Measurements from ENCODE around the gene FAM135A. TPM values are rescaled to one million over a fixed set of nuclear protein-coding genes. Genes with fewer than 3 reads are reported as not detected.

Gene FAM135A
- total and polyA plus RNA-seq, 9 of the 15 experiments (the other 6 are each of a cell fraction or from before 2014, with no cell fraction given) = 7.4 to 32.9 (median 19.2) TPM

GRCh38 chr6:70413992-70414494, 735 bp downstream of the FAM135A start (continued):
- TF ChIP-seq ZNF740 (CRISPR knock-in tag; IDR thresholded peaks at IDR 0.05) (peak; percentile 29; the same call in 1 of the 2 replicates), ZNF740 (tag; IDR thresholded peaks at IDR 0.05) (no peak), L3MBTL2 (IDR thresholded peaks at IDR 0.05) (peak; percentile 49; the same call in 1 of the 2 replicates), ZNF668 (CRISPR knock-in tag; IDR thresholded peaks at IDR 0.05) (no peak), ZNF253 (CRISPR knock-in tag; conservative IDR thresholded peaks at IDR 0.05) (no peak), HLTF (IDR thresholded peaks at IDR 0.05) (peak; percentile 64; the same call in 1 of the 2 replicates), ZBTB26 (CRISPR knock-in tag; IDR thresholded peaks at IDR 0.05) (0 out of 2 replicates have a peak, but pooled peaks have one; percentile 12), OTX1 (CRISPR knock-in tag; IDR thresholded peaks at IDR 0.05) (0 out of 2 replicates have a peak, but pooled peaks have one; percentile 4), ZKSCAN8 (CRISPR knock-in tag; IDR thresholded peaks at IDR 0.05) (no peak), ZFP1 (CRISPR knock-in tag; IDR thresholded peaks at IDR 0.05) (no peak), CSDE1 (IDR thresholded peaks at IDR 0.05) (no peak), EP400 (IDR thresholded peaks at IDR 0.05) (peak; percentile 54; the same call in 1 of the 2 replicates), KDM1A (IDR thresholded peaks at IDR 0.05) (peak; percentile 68 to 73; a peak in 3 of 4 replicates), MGA (IDR thresholded peaks at IDR 0.05) (0 out of 2 replicates have a peak, but pooled peaks have one; percentile 15), KDM2B (CRISPR knock-in tag; IDR thresholded peaks at IDR 0.05) (no peak)
